Gastroesophageal sphincter (tissue), 4 donors: ENCODE data around the gene LCMT1. TPM values are rescaled to one million over a fixed set of nuclear protein-coding genes. Genes with fewer than 3 reads are reported as not detected.

Experiments used
- ATAC-seq: fragments of 150-250 bp; one replicate; pipeline ENCODE4 v1.9.1; 2016; ENCODE audit warnings: mild to moderate bottlenecking, moderate library complexity
- H3K27ac ChIP-seq, 4 donors: fragments of 200-600 bp; sonication (generic) in 3 of 4; 1 replicate in 3 of 4; 2 replicates in 1 of 4; pipeline ENCODE4 v1.5.1; 2016 to 2019
- H3K27me3 ChIP-seq: fragments of 200-600 bp; sonication (generic); one replicate; pipeline ENCODE4 v1.5.1; 2019
- H3K36me3 ChIP-seq, 2 donors: fragments of 200-600 bp; sonication (generic); one replicate each; pipeline ENCODE4 v1.5.1; 2019; ENCODE audit warnings: control low read depth in 1 of 2
- H3K4me1 ChIP-seq, 3 donors: fragments of 200-600 bp; sonication (generic); 1 replicate in 2 of 3; 2 replicates in 1 of 3; pipeline ENCODE4 v1.5.1; 2016 to 2019; ENCODE audit warnings: control low read depth in 2 of 3
- H3K4me3 ChIP-seq, 2 donors: fragments of 200-600 bp; sonication (generic); one replicate each; pipeline ENCODE4 v1.5.1; 2019; ENCODE audit warnings: mild to moderate bottlenecking in 1 of 2, moderate library complexity in 1 of 2
- H3K9me3 ChIP-seq, 3 donors: fragments of 200-600 bp; sonication (generic); one replicate each; pipeline ENCODE4 v1.5.1; 2017 to 2019; ENCODE audit warnings: control low read depth in 2 of 3
- CTCF ChIP-seq, 4 experiments: fragments of 200-600 bp in 2 of 4; fragments of 450-650 bp in 2 of 4; sonication (generic) in 1 of 4; IDR thresholded peaks; one replicate each; pipeline ENCODE4 v1.5.1; 2017 to 2019; ENCODE audit warnings: antibody characterized with exemption in 4 of 4, mild to moderate bottlenecking in 2 of 4, moderate library complexity in 2 of 4
- EP300 ChIP-seq: sonication (generic); formaldehyde crosslinking; IDR thresholded peaks from one replicate; pipeline ENCODE4 v1.6.1; 2017; ENCODE audit warnings: antibody characterized with exemption, mild to moderate bottlenecking
- POLR2A ChIP-seq, 2 donors: fragments of 450-650 bp; IDR thresholded peaks; one replicate each; pipeline ENCODE4 v1.6.1; 2017; ENCODE audit warnings: antibody characterized with exemption in 2 of 2, mild to moderate bottlenecking in 2 of 2, moderate library complexity in 1 of 2
- POLR2AphosphoS5 ChIP-seq: sonication (generic); formaldehyde crosslinking; IDR thresholded peaks from one replicate; pipeline ENCODE4 v1.6.1; 2017; ENCODE audit warnings: antibody characterized with exemption
- whole genome bisulfite sequencing, 2 donors: methylation state at CpG; one replicate each; pipeline ENCODE4 v1.1.5; 2018; ENCODE audit warnings: low coverage in 1 of 2; 5-methylcytosine and 5-hydroxymethylcytosine counted together
- total RNA-seq, 4 donors: library from RNA; depleted of rRNA; stranded (reverse); fragments of >200 nt; gene quantifications; one replicate each; pipeline ENCODE4 v1.1.0, GENCODE V29; 2016

LCMT1 gene
- total RNA-seq, 4 donors from 2014 or later = 15.1 to 49.3 (median 24.9) TPM

GRCh38 chr16:25065899-25066298 is 45.6 kb upstream of the LCMT1 start:
- Histone ChIP-seq H3K4me3 (no peak overlapping the region), H3K27ac (peak overlapping the region in 3 of 4 donors; percentile 95 to 99 (median 96)), H3K4me1 (peaks cover 0 to 23% (median 6%) of the 10 kb centered on the region in 3 donors), H3K36me3 (no peaks in the 10 kb centered on the region), H3K9me3 (no peaks in the 10 kb centered on the region), H3K27me3 (no peaks in the 10 kb centered on the region)
- 80% methylated on average over 1 of the region's 8 CpGs; no CpG with 5 or more reads in 1 of the 2 donors for WGBS, 2 donors
- TF ChIP-seq POLR2AphosphoS5 (no peak), POLR2A (IDR thresholded peaks at IDR 0.05) (no peak), EP300 (no peak), CTCF (IDR thresholded peaks at IDR 0.05) (no peak)
- ATAC-seq = no peak

GRCh38 chr16:25066426-25066746 is 45.2 kb upstream of the LCMT1 start:
- no peak for ATAC-seq
- Histone ChIP-seq H3K9me3 (no peaks in the 10 kb centered on the region), H3K4me1 (peaks cover 0 to 23% (median 6%) of the 10 kb centered on the region in 3 donors), H3K36me3 (no peaks in the 10 kb centered on the region), H3K4me3 (peak overlapping the region; percentile 92 to 96), H3K27me3 (no peaks in the 10 kb centered on the region), H3K27ac (peak overlapping the region; percentile 95 to 99 (median 96))
- no CpG with 5 or more reads among the region's 16 CpGs for WGBS, 2 donors
- TF ChIP-seq CTCF (IDR thresholded peaks at IDR 0.05) = no peak

- H3K4me3 ChIP-seq = peak overlapping the region; percentile 92 to 96
- no peaks in the 10 kb centered on the region for H3K9me3 ChIP-seq
- H3K27ac ChIP-seq = peak overlapping the region; percentile 95 to 99 (median 96)
- WGBS, 2 donors = 0 to 1% methylated on average over 10 to 11 of the region's 63 CpGs
- peaks cover 0 to 23% (median 6%) of the 10 kb centered on the region in 3 donors for H3K4me1 ChIP-seq
- H3K27me3 ChIP-seq = no peaks in the 10 kb centered on the region
- no peak for TF ChIP-seq EP300
- peak; percentile 86 for TF ChIP-seq POLR2AphosphoS5
- TF ChIP-seq POLR2A (IDR thresholded peaks at IDR 0.05) = peak; percentile 80 to 84
- TF ChIP-seq CTCF (IDR thresholded peaks at IDR 0.05) = peak in 1 of 4 experiments; percentile 51
- ATAC-seq = peak; percentile 97
- no peaks in the 10 kb centered on the region for H3K36me3 ChIP-seq
Observed at GRCh38 chr16:25066747-25067631, 44.6 kb upstream of the LCMT1 start.

GRCh38 chr16:25073854-25074253 is 37.7 kb upstream of the LCMT1 start:
- Histone ChIP-seq H3K27me3 (no peaks in the 10 kb centered on the region), H3K4me1 (no peaks in the 10 kb centered on the region), H3K27ac (no peak overlapping the region), H3K4me3 (no peak overlapping the region), H3K9me3 (no peaks in the 10 kb centered on the region), H3K36me3 (no peaks in the 10 kb centered on the region)
- WGBS, 2 donors = 95 to 100% methylated on average over 2 of the region's 2 CpGs
- no peak for ATAC-seq
- TF ChIP-seq EP300 (no peak), POLR2AphosphoS5 (no peak), POLR2A (IDR thresholded peaks at IDR 0.05) (no peak), CTCF (IDR thresholded peaks at IDR 0.05) (no peak)

GRCh38 chr16:25078386-25078978 is 33.1 kb upstream of the LCMT1 start:
- Histone ChIP-seq H3K36me3 (peaks cover 0 to 6% of the 10 kb centered on the region in 2 donors), H3K27ac (no peak overlapping the region), H3K4me1 (no peaks in the 10 kb centered on the region), H3K27me3 (no peaks in the 10 kb centered on the region), H3K4me3 (no peak overlapping the region), H3K9me3 (no peaks in the 10 kb centered on the region)
- no peak for ATAC-seq
- no peak for TF ChIP-seq POLR2AphosphoS5
- TF ChIP-seq POLR2A (IDR thresholded peaks at IDR 0.05) = no peak
- TF ChIP-seq CTCF (IDR thresholded peaks at IDR 0.05) = no peak
- 81 to 95% methylated on average over 2 of the region's 2 CpGs for WGBS, 2 donors
